ENCODE data around the gene B4GALT7.

GRCh38 chr5:177606071-177607051 is 6.4 kb downstream of the B4GALT7 start:
- TF ChIP-seq, protein P1, sequence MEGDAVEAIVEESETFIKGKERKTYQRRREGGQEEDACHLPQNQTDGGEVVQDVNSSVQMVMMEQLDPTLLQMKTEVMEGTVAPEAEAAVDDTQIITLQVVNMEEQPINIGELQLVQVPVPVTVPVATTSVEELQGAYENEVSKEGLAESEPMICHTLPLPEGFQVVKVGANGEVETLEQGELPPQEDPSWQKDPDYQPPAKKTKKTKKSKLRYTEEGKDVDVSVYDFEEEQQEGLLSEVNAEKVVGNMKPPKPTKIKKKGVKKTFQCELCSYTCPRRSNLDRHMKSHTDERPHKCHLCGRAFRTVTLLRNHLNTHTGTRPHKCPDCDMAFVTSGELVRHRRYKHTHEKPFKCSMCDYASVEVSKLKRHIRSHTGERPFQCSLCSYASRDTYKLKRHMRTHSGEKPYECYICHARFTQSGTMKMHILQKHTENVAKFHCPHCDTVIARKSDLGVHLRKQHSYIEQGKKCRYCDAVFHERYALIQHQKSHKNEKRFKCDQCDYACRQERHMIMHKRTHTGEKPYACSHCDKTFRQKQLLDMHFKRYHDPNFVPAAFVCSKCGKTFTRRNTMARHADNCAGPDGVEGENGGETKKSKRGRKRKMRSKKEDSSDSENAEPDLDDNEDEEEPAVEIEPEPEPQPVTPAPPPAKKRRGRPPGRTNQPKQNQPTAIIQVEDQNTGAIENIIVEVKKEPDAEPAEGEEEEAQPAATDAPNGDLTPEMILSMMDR (conservative IDR thresholded peaks at IDR 0.05; ENCODE audit: low read length) = no peak
- TF ChIP-seq EZH2phosphoT487 (IDR thresholded peaks at IDR 0.05; ENCODE audit: borderline replicate concordance, low read depth, low read length) = no peak
